Stimulated activated CD4-positive, alpha-beta T cell treated with anti-CD3 and anti-CD28 coated beads, Interleukin-12 subunit alpha, Interleukin-12 subunit beta, amount 100 ng/mL, for 4 hours (primary cell): Measurements from ENCODE around the gene SELENOV.
A peak's percentile ranks its signal among the peaks of the same experiment; 100 is the strongest.

Source experiments
- DNase-seq: peaks from one replicate; pipeline ENCODE4 v3.0.0-alpha.2; 2020

Gene SELENOV

DNA sequence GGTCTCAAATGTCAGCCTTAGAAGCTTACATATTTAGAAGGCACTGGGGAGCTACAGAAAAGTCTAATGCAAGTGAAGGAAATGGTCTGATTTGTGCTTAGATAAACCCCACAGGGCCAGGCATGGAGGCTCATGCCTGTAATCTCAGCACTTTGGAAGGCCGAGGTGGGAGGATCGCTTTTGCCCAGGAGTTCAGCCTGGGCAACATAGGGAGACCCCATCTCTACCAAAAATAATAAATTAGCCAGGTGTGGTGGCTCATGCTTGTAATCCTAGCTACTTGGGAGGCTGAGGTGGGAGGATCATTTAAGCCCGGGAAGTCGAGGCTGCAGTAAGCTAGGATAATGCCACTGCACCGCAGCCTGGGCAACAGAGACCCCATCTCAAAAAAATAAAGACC lies 18.9 kb upstream of the SELENOV start:
- no peak for DNase-seq

GRCh38 chr19:39497701-39497995 lies 17.3 kb upstream of the SELENOV start:
- DNase-seq: no peak

GRCh38 chr19:39497996-39498797 lies 16.7 kb upstream of the SELENOV start:
- no peak for DNase-seq

DNA sequence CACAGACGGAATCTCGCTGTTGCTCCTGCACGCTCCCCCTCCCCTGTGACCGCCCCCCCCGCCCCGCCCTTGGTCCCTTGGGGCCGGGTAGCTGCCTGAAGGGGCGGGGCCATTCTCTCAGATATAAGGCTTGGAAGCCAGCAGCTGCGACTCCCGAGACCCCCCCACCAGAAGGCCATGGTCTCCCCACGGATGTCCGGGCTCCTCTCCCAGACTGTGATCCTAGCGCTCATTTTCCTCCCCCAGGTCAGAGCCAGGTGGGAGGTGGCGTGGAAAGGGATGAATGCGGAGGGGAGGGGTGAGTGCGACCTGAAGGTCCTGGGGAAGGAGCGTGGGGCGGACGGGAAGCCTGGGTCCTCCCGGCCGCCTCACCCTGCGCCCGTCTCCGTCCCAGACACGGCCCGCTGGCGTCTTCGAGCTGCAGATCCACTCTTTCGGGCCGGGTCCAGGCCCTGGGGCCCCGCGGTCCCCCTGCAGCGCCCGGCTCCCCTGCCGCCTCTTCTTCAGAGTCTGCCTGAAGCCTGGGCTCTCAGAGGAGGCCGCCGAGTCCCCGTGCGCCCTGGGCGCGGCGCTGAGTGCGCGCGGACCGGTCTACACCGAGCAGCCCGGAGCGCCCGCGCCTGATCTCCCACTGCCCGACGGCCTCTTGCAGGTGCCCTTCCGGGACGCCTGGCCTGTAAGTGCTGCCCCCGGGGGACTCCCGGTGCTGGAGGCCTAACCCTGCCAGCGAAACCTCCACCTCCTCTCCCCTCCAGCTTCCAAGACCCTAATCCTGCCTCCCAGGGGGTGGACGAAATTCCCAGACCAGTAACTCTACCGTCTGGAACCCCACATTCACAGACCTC lies 15.9 kb upstream of the SELENOV start, which contains the start of gene DLL3:
Gene DLL3 (plus strand): TSS at position 150 of the 845 bp plus-strand sequence. CDS start 28 bp downstream, at position 178.
- no peak for DNase-seq

GRCh38 chr19:39499932-39500331 lies 15.0 kb upstream of the SELENOV start:
- no peak for DNase-seq

GRCh38 chr19:39500543-39500942 lies 14.4 kb upstream of the SELENOV start:
- no peak for DNase-seq

DNA sequence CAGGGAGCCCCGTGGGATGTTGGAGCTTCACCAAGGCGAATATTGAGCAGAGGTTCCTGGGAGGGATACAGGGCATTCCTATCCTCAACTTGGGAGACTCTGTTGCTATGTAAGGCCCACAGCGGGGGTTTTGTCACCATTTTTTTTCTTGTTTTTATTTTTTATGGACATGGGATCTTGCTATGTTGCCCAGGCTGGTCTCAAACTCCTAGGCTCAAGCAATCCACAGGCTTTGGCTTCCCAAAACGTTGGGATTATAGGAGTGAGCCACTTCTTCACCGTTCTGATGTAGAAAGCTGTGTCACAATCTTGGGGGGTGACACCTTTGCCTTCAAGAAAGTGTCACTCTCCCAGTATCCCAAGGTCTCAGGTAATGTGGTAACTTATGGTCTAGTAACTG lies 13.6 kb upstream of the SELENOV start:
- no peak for DNase-seq

DNA sequence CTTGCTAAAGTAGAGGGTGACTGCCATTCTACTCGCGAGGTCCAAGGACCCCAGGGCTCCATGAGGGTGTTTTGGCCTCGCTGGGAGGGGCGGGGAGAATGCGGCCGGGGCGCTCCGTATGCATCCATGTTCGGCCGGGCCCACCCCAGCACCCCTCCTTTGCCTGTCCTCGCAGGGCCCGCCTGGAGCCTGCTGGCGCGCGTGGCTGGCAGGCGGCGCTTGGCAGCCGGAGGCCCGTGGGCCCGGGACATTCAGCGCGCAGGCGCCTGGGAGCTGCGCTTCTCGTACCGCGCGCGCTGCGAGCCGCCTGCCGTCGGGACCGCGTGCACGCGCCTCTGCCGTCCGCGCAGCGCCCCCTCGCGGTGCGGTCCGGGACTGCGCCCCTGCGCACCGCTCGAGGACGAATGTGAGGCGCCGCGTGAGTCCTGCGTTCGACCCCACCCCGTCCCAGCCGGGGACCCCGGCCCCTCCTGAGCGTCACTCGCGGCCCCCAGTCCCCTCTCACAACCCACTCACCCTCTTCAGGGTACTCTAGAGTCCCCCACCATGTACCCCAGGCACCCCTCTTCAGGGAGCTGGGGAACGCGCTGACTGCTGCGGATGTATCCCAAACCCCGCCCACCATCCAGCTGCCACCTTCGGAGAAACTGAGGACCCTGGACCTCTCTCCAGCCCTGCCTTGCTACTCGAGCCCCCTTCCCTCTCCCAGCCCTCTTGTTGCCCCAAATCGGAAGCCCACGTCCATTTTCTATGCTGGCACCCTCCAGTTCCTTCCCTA lies 12.1 kb upstream of the SELENOV start:
- DNase-seq: peak; percentile 76

DNA sequence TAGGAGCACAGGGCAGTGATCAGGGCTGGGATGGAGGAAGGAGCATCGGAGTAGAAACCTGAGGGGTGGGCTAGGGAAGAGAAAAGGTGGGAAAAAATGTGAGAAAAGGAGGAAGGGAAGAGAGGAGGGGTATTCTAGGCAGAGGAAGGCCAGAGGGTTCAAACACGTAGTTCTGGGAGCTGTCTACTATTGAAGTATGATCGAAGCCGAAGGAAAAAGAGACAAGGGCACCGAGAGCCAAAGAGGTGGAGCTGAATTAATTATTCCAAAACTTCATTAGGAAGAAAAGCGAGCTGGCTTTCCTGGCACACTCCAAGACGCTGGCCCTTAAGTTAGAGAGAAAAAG lies 8.4 kb upstream of the SELENOV start:
- DNase-seq: no peak

- peak; percentile 56 for DNase-seq
Observed at GRCh38 chr19:39506944-39507714, 7.8 kb upstream of the SELENOV start.

- no peak for DNase-seq
Observed at GRCh38 chr19:39507715-39508364, 7.1 kb upstream of the SELENOV start.

- no peak for DNase-seq
Observed at GRCh38 chr19:39508629-39509028, 6.3 kb upstream of the SELENOV start.

GRCh38 chr19:39509233-39509632 lies 5.7 kb upstream of the SELENOV start:
- DNase-seq: no peak

DNA sequence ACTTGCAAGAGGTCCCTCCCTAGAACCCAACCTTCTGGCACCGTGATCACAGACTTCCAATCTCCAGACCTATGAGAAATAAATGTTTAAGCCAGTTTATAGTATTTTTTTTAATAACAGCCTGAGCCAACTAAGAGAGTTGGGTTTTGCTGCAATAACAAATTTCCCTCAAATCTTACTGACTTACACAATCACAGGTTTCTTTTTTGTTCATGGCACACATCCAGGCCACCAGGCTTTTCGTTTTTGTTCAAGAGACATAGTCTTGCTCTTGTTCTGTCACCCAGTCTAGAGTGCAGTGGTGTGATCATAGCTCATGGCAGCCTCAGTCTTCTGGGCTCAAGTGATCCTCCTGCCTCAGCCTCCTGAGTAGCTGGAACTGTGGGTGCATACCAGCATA lies 2.0 kb upstream of the SELENOV start:
- DNase-seq: no peak

DNA sequence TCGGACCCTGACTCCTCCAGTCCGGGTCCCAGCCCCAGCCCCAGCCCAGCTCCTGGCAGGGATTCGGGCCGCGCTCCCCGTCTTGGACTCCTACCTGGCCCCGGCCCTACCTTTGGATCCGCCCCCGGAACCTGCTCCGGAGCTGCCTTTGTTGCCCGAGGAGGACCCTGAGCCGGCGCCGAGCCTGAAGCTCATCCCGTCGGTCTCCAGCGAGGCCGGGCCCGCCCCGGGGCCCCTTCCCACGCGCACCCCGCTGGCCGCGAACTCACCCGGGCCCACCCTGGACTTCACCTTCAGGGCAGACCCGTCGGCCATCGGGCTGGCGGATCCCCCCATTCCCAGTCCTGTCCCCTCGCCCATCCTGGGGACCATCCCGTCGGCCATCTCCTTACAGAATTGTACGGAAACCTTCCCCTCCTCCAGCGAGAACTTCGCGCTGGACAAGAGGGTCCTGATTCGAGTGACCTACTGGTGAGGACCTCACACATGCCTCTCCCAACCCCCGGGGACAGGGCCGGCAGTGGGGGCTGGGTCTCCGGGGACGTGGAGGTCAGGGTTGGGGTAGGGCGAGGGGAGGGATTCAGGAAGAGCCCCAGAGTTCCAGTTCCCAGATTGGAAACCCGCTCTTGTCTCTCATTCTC lies 732 bp downstream of the SELENOV start:
- DNase-seq: peak; percentile 18

DNA sequence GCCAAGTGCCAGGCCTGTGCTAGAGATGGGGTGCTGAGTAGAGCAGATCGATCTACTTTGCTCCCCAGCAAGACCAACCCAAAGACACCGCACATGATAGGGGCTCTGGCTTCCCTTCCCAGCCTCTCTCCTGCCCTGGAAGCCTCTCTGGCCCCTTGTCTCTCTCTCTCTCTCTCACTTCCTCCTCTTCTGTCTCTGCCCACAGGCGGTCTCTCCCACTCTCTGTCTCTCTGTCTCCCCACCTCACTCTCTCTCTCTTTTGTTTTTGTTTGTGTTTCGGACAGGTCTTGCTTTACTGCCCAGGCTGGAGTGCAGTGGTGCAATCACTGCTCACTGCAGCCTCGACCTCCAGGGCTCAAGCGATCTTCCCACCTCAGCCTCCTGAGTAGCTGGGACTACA lies 1.3 kb downstream of the SELENOV start:
- DNase-seq: no peak

GRCh38 chr19:39517432-39517831 lies 2.5 kb downstream of the SELENOV start:
- DNase-seq: no peak

DNA sequence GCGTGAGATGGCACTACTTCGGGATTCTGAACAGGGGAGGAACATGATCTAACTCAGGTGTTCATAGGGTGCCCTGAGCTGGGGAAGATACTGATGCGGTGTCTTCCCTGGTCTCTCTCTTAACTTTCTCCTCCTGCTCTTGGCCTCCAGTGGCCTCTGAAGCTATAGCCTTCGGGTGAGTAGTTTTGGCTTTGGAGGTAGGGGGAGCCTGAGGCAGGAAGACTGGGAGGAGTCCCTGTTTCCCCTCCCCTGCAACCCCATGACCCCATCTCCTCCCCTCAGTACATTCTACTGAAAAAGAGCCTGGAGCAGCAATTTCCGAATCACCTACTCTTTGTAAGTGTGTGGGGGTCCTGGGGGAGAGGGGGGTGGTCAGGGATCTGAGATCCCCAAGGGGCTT lies 3.5 kb downstream of the SELENOV start:
- DNase-seq: no peak

- no peak for DNase-seq
Observed at GRCh38 chr19:39518975-39519374, 4.0 kb downstream of the SELENOV start.

GRCh38 chr19:39520541-39521484 lies 5.9 kb downstream of the SELENOV start:
- DNase-seq: no peak

- no peak for DNase-seq
Observed at GRCh38 chr19:39524495-39524894, 9.6 kb downstream of the SELENOV start.
